ENCODE results near the gene KPNB1.
"Not testable (repeated sequence)": the region's sequence is repeated elsewhere in the genome, so short reads cannot be mapped to it uniquely, and the experiment has no call there.

KPNB1 gene

DNA sequence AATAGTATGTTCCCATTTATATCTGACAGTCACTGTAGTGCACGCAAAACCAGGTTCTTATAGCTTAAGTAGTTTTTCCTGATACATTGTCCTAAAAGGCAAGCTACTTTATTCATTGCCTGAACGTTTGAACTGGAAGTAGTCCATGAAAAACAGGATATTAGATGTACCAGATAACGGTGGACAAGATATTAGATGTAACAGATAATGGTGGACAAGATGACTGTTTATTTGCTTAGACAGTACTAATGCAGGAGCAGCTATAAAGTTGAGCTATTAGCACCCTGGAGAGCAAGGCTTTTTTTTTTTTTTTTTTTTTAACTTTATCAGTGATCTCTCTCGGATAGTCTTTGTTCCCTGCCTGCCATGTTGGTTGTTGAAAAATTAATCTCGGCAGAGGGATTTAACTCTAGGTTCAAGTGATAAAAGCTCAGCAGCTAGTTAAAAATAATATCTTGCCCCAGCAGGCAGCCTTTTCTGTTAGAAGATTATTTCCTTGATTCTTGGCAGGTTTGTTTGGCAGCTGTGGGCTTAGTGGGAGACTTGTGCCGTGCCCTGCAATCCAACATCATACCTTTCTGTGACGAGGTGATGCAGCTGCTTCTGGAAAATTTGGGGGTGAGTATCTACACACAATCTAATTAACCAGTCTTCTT is 26.9 kb downstream of the KPNB1 start:
- no peak for DNase-seq (ENCODE audit: low read depth)

GRCh38 chr17:47678196-47678595 is 28.5 kb downstream of the KPNB1 start:
- DNase-seq (ENCODE audit: low read depth) = no peak

DNA sequence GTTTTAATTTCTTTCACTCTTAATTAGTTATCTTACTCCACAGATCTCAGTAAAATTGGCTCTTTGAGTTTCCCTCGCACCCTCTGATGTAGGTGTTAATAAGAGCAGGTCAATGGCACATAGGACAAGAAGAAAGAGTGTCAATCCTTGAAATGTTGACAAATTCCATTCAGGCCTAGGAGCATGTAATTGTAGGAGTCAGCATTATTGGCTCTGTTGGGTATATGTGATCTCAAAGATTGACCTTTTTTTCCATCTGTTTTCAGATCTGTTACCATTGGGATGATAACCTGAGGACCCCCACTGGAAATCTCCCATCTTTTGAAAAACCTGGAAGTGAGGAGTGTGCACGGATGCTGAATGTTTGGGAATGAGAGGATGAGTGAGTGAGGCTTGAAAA is 32.4 kb downstream of the KPNB1 start:
- no peak for DNase-seq (ENCODE audit: low read depth)

- DNase-seq (ENCODE audit: low read depth) = not testable (repeated sequence)
Measured at GRCh38 chr17:47682727-47683126, 33.0 kb downstream of the KPNB1 start.

DNA sequence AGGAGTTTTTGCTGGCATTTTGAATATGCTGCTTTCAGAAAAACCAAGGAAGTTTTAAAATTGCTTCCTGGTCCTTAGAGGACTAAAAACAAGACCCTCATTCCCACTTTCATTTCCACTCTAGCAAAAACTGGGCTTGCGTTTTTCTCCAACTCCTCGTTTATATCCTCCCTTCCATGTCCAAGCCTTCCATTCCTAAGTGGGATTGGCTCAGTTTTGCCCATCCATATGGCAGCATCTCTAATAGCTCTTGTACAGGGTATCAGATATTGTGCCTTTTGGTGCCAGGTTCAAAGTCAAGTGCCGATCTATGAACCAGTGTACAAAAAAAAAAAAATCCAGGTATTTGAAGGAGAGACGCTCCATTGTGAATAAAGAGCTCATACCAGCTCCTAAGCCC is 34.3 kb downstream of the KPNB1 start:
- DNase-seq (ENCODE audit: low read depth) = no peak

- no peak for DNase-seq (ENCODE audit: low read depth)
Measured at GRCh38 chr17:47684535-47685193, 34.9 kb downstream of the KPNB1 start.

GRCh38 chr17:47685556-47686275 is 36.0 kb downstream of the KPNB1 start:
- no peak for DNase-seq (ENCODE audit: low read depth)

DNA sequence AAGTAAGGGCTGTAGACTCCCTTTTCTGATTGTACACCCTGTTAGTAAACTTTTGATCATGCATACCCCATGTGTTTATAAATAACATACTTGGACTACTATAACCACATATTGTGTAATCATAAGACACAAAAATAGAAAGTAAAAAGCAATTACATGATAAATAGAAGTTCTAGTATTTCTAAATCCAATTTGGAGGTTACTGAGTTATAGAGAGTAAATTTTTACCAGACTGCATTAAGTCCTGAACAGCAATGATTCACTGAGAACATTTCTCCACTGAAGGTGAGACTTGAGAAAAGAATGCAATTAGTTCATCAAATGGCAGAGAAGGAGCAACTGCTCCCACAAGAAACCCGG is 36.5 kb downstream of the KPNB1 start:
- no peak for DNase-seq (ENCODE audit: low read depth)

GRCh38 chr17:47686664-47687327 is 37.1 kb downstream of the KPNB1 start:
- no peak for DNase-seq (ENCODE audit: low read depth)

DNA sequence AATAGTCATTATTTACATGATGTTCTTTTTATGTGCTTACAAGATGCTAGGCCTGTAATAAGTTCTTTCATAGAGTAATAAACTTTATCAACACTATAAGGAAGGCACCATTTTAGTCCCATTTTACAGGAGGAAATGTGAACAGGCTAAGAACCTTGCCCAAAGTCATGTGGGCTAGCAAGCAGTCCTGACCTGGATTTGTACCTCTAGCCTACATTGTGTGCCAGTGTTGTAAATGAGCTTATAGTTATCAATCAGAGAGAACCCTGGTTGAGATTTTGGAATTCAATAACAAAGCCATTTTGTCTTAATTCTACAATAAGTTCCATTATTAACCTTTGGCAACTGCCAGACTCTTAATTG is 37.6 kb downstream of the KPNB1 start:
- no peak for DNase-seq (ENCODE audit: low read depth)

- DNase-seq (ENCODE audit: low read depth) = no peak
Measured at GRCh38 chr17:47687748-47688147, 38.0 kb downstream of the KPNB1 start.

DNA sequence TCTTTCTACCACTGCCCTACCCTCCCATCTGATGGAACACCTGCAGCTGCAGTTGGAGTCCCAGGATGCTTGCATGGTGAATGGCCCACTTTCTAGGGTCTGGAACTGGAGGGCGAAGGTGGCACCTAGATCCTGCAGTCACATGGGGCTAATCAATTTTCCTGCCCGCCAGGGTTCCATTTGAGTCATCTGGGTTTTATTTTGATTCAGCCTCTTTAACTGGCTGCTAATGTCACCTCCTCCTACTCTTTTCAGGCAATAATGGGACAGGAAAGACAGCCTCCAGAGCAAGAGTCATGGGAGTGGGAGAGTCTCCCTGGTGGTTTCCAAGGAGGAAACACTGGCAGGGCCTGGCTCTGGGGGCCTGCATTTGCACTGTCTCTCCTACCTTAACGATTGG is 40.4 kb downstream of the KPNB1 start:
- DNase-seq (ENCODE audit: low read depth) = no peak

DNA sequence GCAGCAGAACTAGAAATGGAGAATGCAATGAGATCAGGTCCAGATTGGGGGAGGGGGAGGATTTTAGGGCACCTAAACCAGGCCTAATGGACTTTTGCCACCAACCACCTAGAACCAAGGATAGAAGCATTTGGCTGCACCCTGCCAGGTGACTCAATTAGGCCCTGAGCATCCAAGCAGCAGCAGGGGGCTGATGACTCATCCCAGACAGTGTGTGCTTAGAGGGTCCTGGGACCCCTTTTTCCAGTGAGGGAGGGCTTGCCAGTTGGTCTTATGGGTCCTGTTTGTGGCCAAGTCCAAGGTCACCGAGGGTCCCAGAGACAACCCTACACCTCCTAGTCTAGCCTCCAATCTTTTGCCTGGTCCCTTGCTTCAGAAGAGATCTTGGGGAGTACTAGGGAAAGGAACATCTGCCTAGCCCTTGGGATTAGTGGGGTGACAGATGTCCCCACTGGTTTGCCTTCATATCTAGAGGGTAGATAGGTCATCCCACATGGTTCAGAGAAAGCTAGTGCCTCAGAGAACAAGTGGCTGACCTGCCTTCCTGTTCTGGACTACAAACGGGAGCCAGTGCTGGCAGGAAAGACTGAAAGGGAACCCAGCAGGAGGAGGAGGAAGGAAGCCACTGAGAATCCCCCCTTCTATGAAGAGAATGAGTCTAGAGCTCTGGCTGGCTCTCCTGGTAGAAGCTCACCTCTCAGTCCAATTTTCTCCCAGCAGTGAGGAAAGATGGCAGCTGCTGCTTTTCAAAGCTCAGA is 42.6 kb downstream of the KPNB1 start:
- DNase-seq (ENCODE audit: low read depth) = no peak

- no peak for DNase-seq (ENCODE audit: low read depth)
Measured at GRCh38 chr17:47692895-47693730, 43.4 kb downstream of the KPNB1 start.

GRCh38 chr17:47693731-47694580 is 44.2 kb downstream of the KPNB1 start, which contains the start of gene TBKBP1:
TBKBP1 (plus strand) TSS chr17:47694161; CDS start chr17:47696113, 1,952 bp downstream.
- no peak for DNase-seq (ENCODE audit: low read depth)

- no peak for DNase-seq (ENCODE audit: low read depth)
Measured at GRCh38 chr17:47694581-47695428, 45.1 kb downstream of the KPNB1 start.

GRCh38 chr17:47695429-47696376 is 46.0 kb downstream of the KPNB1 start:
- DNase-seq (ENCODE audit: low read depth) = no peak

Measured in stimulated activated CD8-positive, alpha-beta memory T cell treated with anti-CD3 and anti-CD28 coated beads, Interleukin-7, amount 100 ng/mL, for 24 hours (primary cell).